Sigmoid colon (tissue), 7 donors: ENCODE measurements around the gene RBM6. TPM values are rescaled to one million over a fixed set of nuclear protein-coding genes. Genes with fewer than 3 reads are reported as not detected.
"Not testable (repeated sequence)": the region's sequence is repeated elsewhere in the genome, so short reads cannot be mapped to it uniquely, and the experiment has no call there.

Experiments used
- DNase-seq: peaks from one replicate; pipeline ENCODE4 v3.0.0-alpha.2; 2019
- H3K27ac ChIP-seq, 4 donors: fragments of 200-600 bp; sonication (generic); one replicate each; pipeline ENCODE4 v1.5.1; 2016 to 2019; ENCODE audit warnings: mild to moderate bottlenecking in 1 of 4
- H3K27me3 ChIP-seq, 3 donors: fragments of 200-600 bp; sonication (generic); one replicate each; pipeline ENCODE4 v1.5.1; 2019; ENCODE audit warnings: mild to moderate bottlenecking in 1 of 3
- H3K36me3 ChIP-seq, 4 donors: fragments of 200-600 bp; sonication (generic); one replicate each; pipeline ENCODE4 v1.5.1; 2016 to 2019
- H3K4me1 ChIP-seq, 4 donors: fragments of 200-600 bp; sonication (generic); one replicate each; pipeline ENCODE4 v1.5.1; 2017 to 2019
- H3K4me3 ChIP-seq, 4 donors: fragments of 200-600 bp; sonication (generic); one replicate each; pipeline ENCODE4 v1.5.1; 2017 to 2019; ENCODE audit warnings: mild to moderate bottlenecking in 2 of 4, moderate library complexity in 1 of 4
- H3K9me3 ChIP-seq, 4 donors: fragments of 200-600 bp in 3 of 4; sonication (generic) in 3 of 4; one replicate each; pipeline versions ENCODE4 v1.5.1 to v1.6.1; 2013 to 2019
- EP300 ChIP-seq, 4 donors: sonication (generic); formaldehyde crosslinking; IDR thresholded peaks; one replicate each; pipeline ENCODE4 v1.6.1; 2017; ENCODE audit warnings: antibody characterized with exemption in 4 of 4
- POLR2A ChIP-seq, 2 donors: fragments of 450-650 bp; IDR thresholded peaks; one replicate each; pipeline ENCODE4 v1.6.1; 2016; ENCODE audit warnings: antibody characterized with exemption in 2 of 2, mild to moderate bottlenecking in 2 of 2, moderate library complexity in 2 of 2
- POLR2AphosphoS5 ChIP-seq, 4 donors: sonication (generic); formaldehyde crosslinking; IDR thresholded peaks; one replicate each; pipeline ENCODE4 v1.6.1; 2017; ENCODE audit warnings: antibody characterized with exemption in 4 of 4
- WGBS, 2 donors: extraction: QIAGEN DNeasy Blood & Tissue Kit; methylation state at CpG; one replicate each; pipeline ENCODE4 v1.1.7; 2013; 5-methylcytosine and 5-hydroxymethylcytosine counted together
- intact Hi-C: fragments of 100-400 bp; cut with DNase I; formaldehyde crosslinking; loops from one replicate; pipeline ENCODE4 v1.15.1; 2023
- polyA plus RNA-seq, 3 donors: library from polyadenylated mRNA; stranded (reverse); fragments of 200-250 nt; gene quantifications; one replicate each; pipeline ENCODE4 v1.2.3, GENCODE V29; 2013
- total RNA-seq, 4 donors: library from RNA; depleted of rRNA; stranded (reverse); fragments of >200 nt; gene quantifications; one replicate each; pipeline ENCODE4 v1.1.0, GENCODE V29; 2016
- TF ChIP-seq, protein P1 (sequence below), 4 experiments: fragments of 450-650 bp in 3 of 4; fragments of 200-600 bp in 1 of 4; IDR thresholded peaks; one replicate each; pipeline ENCODE4 v1.5.1; 2016 to 2019; ENCODE audit warnings: antibody characterized with exemption in 4 of 4, mild to moderate bottlenecking in 3 of 4, moderate library complexity in 2 of 4
- donor health status: healthy with polysubstance abuse.
- donor health status: Bipolar disorder and iron deficiency.
- donor health status: healthy.

Gene RBM6
- total and polyA plus RNA-seq, 7 donors, result 13.6 to 215 (median 78.0) TPM

DNA sequence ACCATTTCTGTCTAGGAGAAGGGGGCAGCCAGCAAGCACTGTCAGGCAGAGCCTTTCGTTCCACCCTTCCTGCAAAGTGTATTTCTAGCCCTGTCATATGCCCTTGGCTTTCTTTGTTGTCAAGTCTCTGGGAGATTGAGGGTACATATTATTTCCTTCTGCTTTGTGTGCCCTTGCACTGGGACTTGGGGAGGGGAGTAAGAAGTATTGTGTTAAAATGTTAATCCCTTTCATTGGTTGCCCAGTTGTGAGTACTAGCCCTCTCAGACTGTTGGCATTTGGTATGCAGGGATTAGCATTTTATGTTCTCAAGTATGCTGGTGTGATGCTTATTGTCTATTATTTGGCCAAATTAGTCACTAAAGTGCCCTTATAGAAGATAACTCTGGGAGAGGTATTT lies 63.9 kb downstream of the RBM6 start:
- DNase-seq, result no peak
- 0 to 50% methylated on average over 1 of the region's 1 CpG for WGBS, 2 donors
- intact Hi-C loops, result no loop called here

GRCh38 chr3:50008931-50009330 lies 69.0 kb downstream of the RBM6 start:
- Histone ChIP-seq H3K36me3 (peaks cover 0 to 12% (median 2%) of the 10 kb centered on the region in 4 donors), H3K27ac (no peak overlapping the region), H3K4me3 (no peak overlapping the region), H3K27me3 (no peaks in the 10 kb centered on the region), H3K4me1 (no peaks in the 10 kb centered on the region), H3K9me3 (no peaks in the 10 kb centered on the region)
- no peak for DNase-seq
- TF ChIP-seq EP300 (IDR thresholded peaks at IDR 0.05) (no peak), POLR2AphosphoS5 (IDR thresholded peaks at IDR 0.05) (no peak), POLR2A (IDR thresholded peaks at IDR 0.05) (no peak)
- TF ChIP-seq, protein P1, sequence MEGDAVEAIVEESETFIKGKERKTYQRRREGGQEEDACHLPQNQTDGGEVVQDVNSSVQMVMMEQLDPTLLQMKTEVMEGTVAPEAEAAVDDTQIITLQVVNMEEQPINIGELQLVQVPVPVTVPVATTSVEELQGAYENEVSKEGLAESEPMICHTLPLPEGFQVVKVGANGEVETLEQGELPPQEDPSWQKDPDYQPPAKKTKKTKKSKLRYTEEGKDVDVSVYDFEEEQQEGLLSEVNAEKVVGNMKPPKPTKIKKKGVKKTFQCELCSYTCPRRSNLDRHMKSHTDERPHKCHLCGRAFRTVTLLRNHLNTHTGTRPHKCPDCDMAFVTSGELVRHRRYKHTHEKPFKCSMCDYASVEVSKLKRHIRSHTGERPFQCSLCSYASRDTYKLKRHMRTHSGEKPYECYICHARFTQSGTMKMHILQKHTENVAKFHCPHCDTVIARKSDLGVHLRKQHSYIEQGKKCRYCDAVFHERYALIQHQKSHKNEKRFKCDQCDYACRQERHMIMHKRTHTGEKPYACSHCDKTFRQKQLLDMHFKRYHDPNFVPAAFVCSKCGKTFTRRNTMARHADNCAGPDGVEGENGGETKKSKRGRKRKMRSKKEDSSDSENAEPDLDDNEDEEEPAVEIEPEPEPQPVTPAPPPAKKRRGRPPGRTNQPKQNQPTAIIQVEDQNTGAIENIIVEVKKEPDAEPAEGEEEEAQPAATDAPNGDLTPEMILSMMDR (IDR thresholded peaks at IDR 0.05), result no peak
- WGBS, 2 donors, result 92 to 97% methylated on average over 1 of the region's 1 CpG
- intact Hi-C loops, result no loop called here

More for the DNA sequence above, 63.9 kb downstream of the RBM6 start:
- Histone ChIP-seq H3K27ac (no peak overlapping the region), H3K4me1 (no peaks in the 10 kb centered on the region), H3K9me3 (no peaks in the 10 kb centered on the region), H3K27me3 (no peaks in the 10 kb centered on the region), H3K36me3 (peaks cover 0 to 29% (median 0%) of the 10 kb centered on the region in 4 donors), H3K4me3 (no peak overlapping the region)
- TF ChIP-seq, protein P1 (IDR thresholded peaks at IDR 0.05), result no peak
- TF ChIP-seq POLR2AphosphoS5 (IDR thresholded peaks at IDR 0.05) (no peak), EP300 (IDR thresholded peaks at IDR 0.05) (no peak), POLR2A (IDR thresholded peaks at IDR 0.05) (no peak)

DNA sequence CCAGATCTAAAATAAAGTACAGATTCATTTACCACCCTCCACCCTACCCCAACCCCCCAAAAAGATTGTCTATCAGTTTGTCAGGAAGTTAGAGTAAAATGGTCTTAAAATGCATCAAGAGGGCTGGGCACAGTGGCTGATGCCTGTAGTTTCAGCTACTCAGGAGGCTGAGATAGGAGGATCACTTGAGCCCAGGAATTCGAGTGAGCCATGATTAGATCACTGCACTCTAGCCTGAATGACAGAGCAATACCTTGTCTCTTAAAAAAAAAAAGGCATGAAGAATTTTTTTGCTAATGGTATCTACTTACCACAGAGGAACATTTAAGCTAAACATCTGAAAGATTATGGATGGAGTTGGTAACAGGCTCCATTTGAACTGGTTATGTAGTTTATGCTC lies 71.0 kb downstream of the RBM6 start:
- 87 to 94% methylated on average over 1 of the region's 1 CpG for WGBS, 2 donors
- H3K27ac ChIP-seq, result no peak overlapping the region
- H3K27me3 ChIP-seq, result no peaks in the 10 kb centered on the region
- no peak overlapping the region for H3K4me3 ChIP-seq
- no peaks in the 10 kb centered on the region for H3K9me3 ChIP-seq
- TF ChIP-seq, protein P1 (IDR thresholded peaks at IDR 0.05), result no peak
- TF ChIP-seq EP300 (IDR thresholded peaks at IDR 0.05), result no peak
- TF ChIP-seq POLR2AphosphoS5 (IDR thresholded peaks at IDR 0.05), result no peak
- no peak for TF ChIP-seq POLR2A (IDR thresholded peaks at IDR 0.05)
- H3K4me1 ChIP-seq, result no peaks in the 10 kb centered on the region
- no peak for DNase-seq
- peaks cover 0 to 13% (median 2%) of the 10 kb centered on the region in 4 donors for H3K36me3 ChIP-seq
- intact Hi-C loops, result no loop called here

DNA sequence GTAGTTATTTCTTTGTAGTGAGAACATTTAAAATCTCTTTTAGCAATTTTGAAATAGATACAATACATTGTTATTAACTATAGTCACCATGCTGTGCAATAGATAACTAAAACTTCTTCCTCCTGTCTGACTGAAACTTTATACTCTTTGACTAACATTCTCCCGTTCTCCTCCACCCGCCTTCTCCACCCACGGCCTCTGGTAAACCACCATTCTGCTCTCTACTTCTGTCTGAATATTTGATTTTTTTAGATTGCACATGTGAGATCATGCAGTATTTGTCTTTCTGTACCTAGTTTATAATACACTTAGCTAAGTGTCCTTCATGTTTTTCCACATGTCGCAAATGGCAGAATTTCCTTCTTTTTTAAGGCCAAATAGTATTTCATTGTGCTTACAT lies 76.0 kb downstream of the RBM6 start:
- TF ChIP-seq POLR2A (IDR thresholded peaks at IDR 0.05) (no peak), EP300 (IDR thresholded peaks at IDR 0.05) (no peak), POLR2AphosphoS5 (IDR thresholded peaks at IDR 0.05) (no peak)
- TF ChIP-seq, protein P1 (IDR thresholded peaks at IDR 0.05), result no peak
- Histone ChIP-seq H3K27me3 (no peaks in the 10 kb centered on the region), H3K4me1 (no peaks in the 10 kb centered on the region), H3K4me3 (no peak overlapping the region), H3K27ac (no peak overlapping the region), H3K9me3 (no peaks in the 10 kb centered on the region), H3K36me3 (peaks cover 0 to 18% (median 4%) of the 10 kb centered on the region in 4 donors)
- 86 to 93% methylated on average over 4 of the region's 4 CpGs for WGBS, 2 donors
- DNase-seq, result no peak
- intact Hi-C loops, result no loop called here

DNA sequence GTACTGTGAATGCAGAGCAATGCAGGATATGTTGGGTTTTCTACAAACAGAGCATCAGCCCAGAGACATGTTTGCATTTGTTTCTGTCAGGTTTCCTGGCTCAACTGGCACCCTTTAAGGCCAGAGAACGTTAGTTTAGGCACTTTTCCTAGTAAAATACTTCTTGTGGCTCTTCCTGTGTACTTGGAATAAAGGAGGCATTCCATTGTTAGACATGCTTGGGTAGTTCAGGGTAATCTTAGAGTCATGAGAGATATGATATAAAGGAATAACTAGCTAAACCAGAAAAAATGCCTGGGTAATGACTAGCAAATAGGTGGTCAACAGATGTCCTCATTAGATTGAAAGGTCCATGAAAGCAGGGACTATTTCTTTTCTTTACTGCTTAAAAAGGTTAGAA lies 88.4 kb downstream of the RBM6 start:
- TF ChIP-seq, protein P1 (IDR thresholded peaks at IDR 0.05), result no peak
- no peak for TF ChIP-seq POLR2AphosphoS5 (IDR thresholded peaks at IDR 0.05)
- no peak for TF ChIP-seq POLR2A (IDR thresholded peaks at IDR 0.05)
- no peak for TF ChIP-seq EP300 (IDR thresholded peaks at IDR 0.05)
- peaks cover 0 to 22% (median 0%) of the 10 kb centered on the region in 4 donors for H3K36me3 ChIP-seq
- intact Hi-C loops, result no loop called here
- WGBS, 2 donors, result 43 to 65% methylated on average over 1 of the region's 1 CpG
- no peak overlapping the region for H3K4me3 ChIP-seq
- H3K27ac ChIP-seq, result no peak overlapping the region
- H3K4me1 ChIP-seq, result no peaks in the 10 kb centered on the region
- H3K27me3 ChIP-seq, result no peaks in the 10 kb centered on the region
- H3K9me3 ChIP-seq, result no peaks in the 10 kb centered on the region
- DNase-seq, result no peak

DNA sequence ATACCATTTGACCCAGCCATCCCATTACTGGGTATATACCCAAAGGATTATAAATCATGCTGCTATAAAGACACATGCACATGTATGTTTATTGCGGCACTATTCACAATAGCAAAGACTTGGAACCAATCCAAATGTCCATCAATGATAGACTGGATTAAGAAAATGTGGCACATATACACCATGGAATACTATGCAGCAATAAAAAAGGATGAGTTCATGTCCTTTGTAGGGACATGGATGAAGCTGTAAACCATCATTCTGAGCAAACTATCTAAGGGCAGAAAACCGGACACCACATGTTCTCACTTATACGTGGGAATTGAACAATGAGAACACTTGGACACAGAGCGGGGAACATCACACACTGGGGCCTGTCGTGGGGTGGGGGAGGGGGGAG lies 91.3 kb downstream of the RBM6 start:
- intact Hi-C loops, H3K36me3 ChIP-seq, H3K27me3 ChIP-seq, DNase-seq, H3K9me3 ChIP-seq, H3K27ac ChIP-seq, H3K4me3 ChIP-seq, H3K4me1 ChIP-seq: not testable (repeated sequence)
- WGBS, 2 donors, result 96 to 99% methylated on average over 4 of the region's 5 CpGs
